ENCODE measurements around the gene CCDC40.

The CCDC40 gene

GRCh38 chr17:80053102-80053501 is 16.7 kb downstream of the CCDC40 start:
- no peak for DNase-seq

- DNase-seq: no peak
Observed at GRCh38 chr17:80055597-80055996, 19.2 kb downstream of the CCDC40 start.

- DNase-seq: no peak
Observed at GRCh38 chr17:80058311-80058955, 22.0 kb downstream of the CCDC40 start.

GRCh38 chr17:80060644-80061043 is 24.2 kb downstream of the CCDC40 start:
- DNase-seq: no peak

GRCh38 chr17:80061421-80061820 is 25.0 kb downstream of the CCDC40 start:
- DNase-seq: no peak

- DNase-seq: no peak
Observed at GRCh38 chr17:80063830-80064585, 27.6 kb downstream of the CCDC40 start.

- no peak for DNase-seq
Observed at GRCh38 chr17:80064696-80065095, 28.3 kb downstream of the CCDC40 start.

GRCh38 chr17:80065478-80066170 is 29.2 kb downstream of the CCDC40 start:
- no peak for DNase-seq

GRCh38 chr17:80067393-80067986 is 31.0 kb downstream of the CCDC40 start:
- no peak for DNase-seq

GRCh38 chr17:80068301-80069222 is 32.1 kb downstream of the CCDC40 start:
- DNase-seq: no peak

GRCh38 chr17:80070375-80071115 is 34.1 kb downstream of the CCDC40 start:
- no peak for DNase-seq

GRCh38 chr17:80071116-80071841 is 34.8 kb downstream of the CCDC40 start:
- no peak for DNase-seq

- DNase-seq: no peak
Observed at GRCh38 chr17:80072410-80072809, 36.0 kb downstream of the CCDC40 start.

GRCh38 chr17:80080081-80080480 is 43.6 kb downstream of the CCDC40 start:
- no peak for DNase-seq

GRCh38 chr17:80081596-80081995 is 45.2 kb downstream of the CCDC40 start:
- DNase-seq: no peak

- DNase-seq: peak; percentile 59
Observed at GRCh38 chr17:80082403-80083135, 46.1 kb downstream of the CCDC40 start.

GRCh38 chr17:80083136-80083661 is 46.8 kb downstream of the CCDC40 start:
- no peak for DNase-seq

GRCh38 chr17:80084773-80085172 is 48.3 kb downstream of the CCDC40 start:
- no peak for DNase-seq

- DNase-seq: no peak
Observed at GRCh38 chr17:80086081-80086480, 49.6 kb downstream of the CCDC40 start.

GRCh38 chr17:80086616-80087015 is 50.2 kb downstream of the CCDC40 start:
- DNase-seq: no peak

All from activated naive CD4-positive, alpha-beta T cell treated with Interleukin-2 at 50 U/mL for 16 hours (primary cell).